H1 (cell line): Measurements from ENCODE around the gene BMPR1A. TPM values are rescaled to one million over a fixed set of nuclear protein-coding genes. Genes with fewer than 3 reads are reported as not detected.

Source experiments
- CTCF ChIA-PET: fragments of 300-600 bp; sonication (Branson Sonifier 250); formaldehyde crosslinking; loops from one replicate; lab custom pipeline; 2021; ENCODE audit not compliant: partially characterized antibody; lab: Charles Lee
- POLR2A ChIA-PET: fragments of 300-600 bp; sonication (Branson Sonifier 250); formaldehyde crosslinking; loops from one replicate; lab custom pipeline; 2021; ENCODE audit warnings: inconsistent platforms; ENCODE audit not compliant: partially characterized antibody; lab: Charles Lee
- DNase-seq, 2 experiments: peaks; one replicate each; pipeline versions ENCODE4 v3.0.0 to v3.0.0-alpha.2; 2010 to 2022; ENCODE audit warnings: low spot score in 2 of 2, low read depth in 1 of 2, mixed read lengths in 1 of 2
- FAIRE-seq: peaks from 2 replicates; lab custom pipeline; 2011; peaks lifted over from hg19 to GRCh38; lab: Jason Lieb, UNC
- H2AFZ ChIP-seq: 2 replicates; pipeline ENCODE4 v1.8.1; 2012; ENCODE audit warnings: low read length, inconsistent platforms
- H2AK5ac ChIP-seq: 2 replicates; pipeline ENCODE4 v1.6.1; 2013; ENCODE audit warnings: low read depth, low read length
- H2BK120ac ChIP-seq: replicated peaks from 2 replicates; pipeline ENCODE3; 2013; ENCODE audit warnings: low read depth, low read length, inconsistent platforms
- H2BK12ac ChIP-seq: 2 replicates; pipeline ENCODE4 v1.6.1; 2013; ENCODE audit warnings: low read depth, low read length
- H2BK15ac ChIP-seq: 2 replicates; pipeline ENCODE4 v1.6.1; 2013; ENCODE audit warnings: low read length
- H2BK20ac ChIP-seq: 2 replicates; pipeline ENCODE4 v1.6.1; 2013; ENCODE audit warnings: low read length
- H2BK5ac ChIP-seq: 2 replicates; pipeline ENCODE4 v1.6.1; 2013; ENCODE audit warnings: low read depth, low read length
- H3K14ac ChIP-seq: 2 replicates; pipeline ENCODE4 v1.6.1; 2013; ENCODE audit warnings: inconsistent platforms; ENCODE audit not compliant: insufficient read length
- H3K18ac ChIP-seq: 2 replicates; pipeline ENCODE4 v1.6.1; 2013; ENCODE audit warnings: low read length; ENCODE audit errors: extremely low read depth
- H3K23ac ChIP-seq: 2 replicates; pipeline ENCODE4 v1.6.1; 2013; ENCODE audit warnings: inconsistent platforms; ENCODE audit not compliant: insufficient read length
- H3K23me2 ChIP-seq: 2 replicates; pipeline ENCODE4 v1.6.1; 2013; ENCODE audit warnings: low read depth, low read length
- H3K27ac ChIP-seq: 2 replicates; pipeline ENCODE4 v1.6.1; 2011; ENCODE audit warnings: low read depth, low read length, inconsistent platforms
- H3K27me3 ChIP-seq, 4 experiments: replicated peaks in 1 of 4; 1 replicate in 1 of 4; 2 replicates in 3 of 4; pipeline versions ENCODE4 v1.6.1 to v1.8.1; 2011 to 2013; ENCODE audit warnings: low read length in 3 of 4, mild to moderate bottlenecking in 3 of 4, inconsistent platforms in 2 of 4, mixed read lengths in 2 of 4, moderate library complexity in 1 of 4; ENCODE audit not compliant: control insufficient read depth in 3 of 4, insufficient read depth in 3 of 4; ENCODE audit errors: extremely low read depth in 1 of 4
- H3K36me3 ChIP-seq, 4 experiments: 2 replicates each; pipeline versions ENCODE4 v1.6.1 to v1.8.1; 2011 to 2013; ENCODE audit warnings: mild to moderate bottlenecking in 4 of 4, low read length in 3 of 4, moderate library complexity in 2 of 4, control low read depth in 1 of 4, inconsistent platforms in 1 of 4; ENCODE audit not compliant: insufficient read depth in 4 of 4, control insufficient read depth in 2 of 4
- H3K4ac ChIP-seq: replicated peaks from 2 replicates; pipeline ENCODE3; 2013; ENCODE audit warnings: low read length, low read depth, mixed read lengths, inconsistent platforms; ENCODE audit not compliant: insufficient read length
- H3K4me1 ChIP-seq, 4 experiments: replicated peaks in 1 of 4; 1 replicate in 1 of 4; 2 replicates in 3 of 4; pipeline versions ENCODE4 v1.6.1 to v1.8.1; 2011 to 2013; ENCODE audit warnings: low read length in 3 of 4, inconsistent platforms in 2 of 4, mixed read lengths in 1 of 4; ENCODE audit not compliant: insufficient read depth in 4 of 4, control insufficient read depth in 3 of 4
- H3K4me2 ChIP-seq, 2 experiments: 2 replicates each; pipeline versions ENCODE4 v1.6.1 to v1.8.1; 2011 to 2013; ENCODE audit warnings: low read depth in 2 of 2, low read length in 2 of 2, control low read depth in 1 of 2, inconsistent platforms in 1 of 2, mild to moderate bottlenecking in 1 of 2; ENCODE audit not compliant: insufficient read depth in 1 of 2
- H3K4me3 ChIP-seq, 4 experiments: fragments of 200-600, 300-600 bp in 1 of 4; sonication (generic), shearing (Covaris generic), sonication (Bioruptor Twin) in 1 of 4; 2 replicates each; pipeline versions ENCODE4 v1.5.1 to v1.8.1; 2011 to 2016; ENCODE audit warnings: low read length in 4 of 4, low read depth in 3 of 4, control low read depth in 2 of 4, inconsistent platforms in 2 of 4, mild to moderate bottlenecking in 2 of 4, mixed read lengths in 1 of 4, moderate library complexity in 1 of 4; ENCODE audit not compliant: insufficient read depth in 2 of 4; ENCODE audit errors: extremely low read depth in 1 of 4
- H3K56ac ChIP-seq: replicated peaks from 2 replicates; pipeline ENCODE3; 2013; ENCODE audit warnings: low read depth, mild to moderate bottlenecking, mixed read lengths, low read length, inconsistent platforms; ENCODE audit not compliant: insufficient read length
- H3K79me1 ChIP-seq: 2 replicates; pipeline ENCODE4 v1.6.1; 2013; ENCODE audit warnings: low read depth, low read length, control low read depth
- H3K79me2 ChIP-seq, 2 experiments: 2 replicates each; pipeline versions ENCODE4 v1.6.1 to v1.8.1; 2012 to 2013; ENCODE audit warnings: low read length in 2 of 2, mild to moderate bottlenecking in 2 of 2, inconsistent platforms in 1 of 2; ENCODE audit not compliant: insufficient read depth in 2 of 2, control insufficient read depth in 1 of 2
- H3K9ac ChIP-seq, 4 experiments: replicated peaks in 1 of 4; 1 replicate in 1 of 4; 2 replicates in 3 of 4; pipeline versions ENCODE4 v1.6.1 to v1.8.1; 2011 to 2013; ENCODE audit warnings: low read depth in 3 of 4, low read length in 3 of 4, control low read depth in 2 of 4, mild to moderate bottlenecking in 2 of 4, moderate library complexity in 2 of 4, inconsistent platforms in 1 of 4; ENCODE audit errors: extremely low read depth in 1 of 4
- H3K9me3 ChIP-seq, 2 experiments: 2 replicates each; pipeline versions ENCODE4 v1.6.1 to v1.8.1; 2012 to 2013; ENCODE audit warnings: mild to moderate bottlenecking in 2 of 2, moderate library complexity in 2 of 2, control low read depth in 1 of 2, inconsistent platforms in 1 of 2, low read depth in 1 of 2, low read length in 1 of 2, mixed read lengths in 1 of 2; ENCODE audit not compliant: insufficient read depth in 2 of 2
- H4K20me1 ChIP-seq, 2 experiments: replicated peaks in 1 of 2; 2 replicates each; pipeline versions ENCODE3 to v1.8.1; 2011 to 2013; ENCODE audit warnings: inconsistent platforms in 2 of 2, low read length in 2 of 2, mild to moderate bottlenecking in 1 of 2; ENCODE audit not compliant: insufficient read depth in 2 of 2, control insufficient read depth in 1 of 2
- H4K5ac ChIP-seq: 2 replicates; pipeline ENCODE4 v1.6.1; 2013; ENCODE audit warnings: low read length, low read depth, mixed read lengths, inconsistent platforms; ENCODE audit not compliant: insufficient read length
- H4K8ac ChIP-seq: 2 replicates; pipeline ENCODE4 v1.8.0; 2013; ENCODE audit warnings: mild to moderate bottlenecking, moderate library complexity, low read length, inconsistent platforms; ENCODE audit not compliant: insufficient read depth; ENCODE audit errors: extremely low read depth
- H4K91ac ChIP-seq: replicated peaks from 2 replicates; pipeline ENCODE3; 2013; ENCODE audit warnings: low read length, mixed read lengths, inconsistent platforms; ENCODE audit not compliant: insufficient read length
- HDAC6 ChIP-seq: IDR thresholded peaks from one replicate; pipeline ENCODE4 v1.7.1; 2012; ENCODE audit warnings: low read depth, mild to moderate bottlenecking, inconsistent platforms, low read length, moderate library complexity
- JUND ChIP-seq: IDR thresholded peaks from 2 replicates; pipeline ENCODE4 v1.6.1; 2011; ENCODE audit warnings: mild to moderate bottlenecking, improper control_type of control experiment, low read length
- KDM5A ChIP-seq: fragments of 200-600 bp; IDR thresholded peaks from 2 replicates; pipeline ENCODE4 v1.7.1; 2012; ENCODE audit warnings: mild to moderate bottlenecking, low read length, inconsistent platforms, mixed read lengths
- PHF8 ChIP-seq: fragments of 200-600 bp; sonication (generic); conservative IDR thresholded peaks from 2 replicates; pipeline ENCODE4 v1.7.1; 2012; ENCODE audit warnings: low read depth, mild to moderate bottlenecking, inconsistent platforms, low read length, moderate library complexity
- TAF1 ChIP-seq: IDR thresholded peaks from 2 replicates; pipeline ENCODE4 v1.6.1; 2011; ENCODE audit warnings: mild to moderate bottlenecking, low read depth, low read length
- YY1 ChIP-seq: IDR thresholded peaks from 2 replicates; pipeline ENCODE4 v1.6.1; 2011; ENCODE audit warnings: low read depth, mild to moderate bottlenecking, low read length
- ZNF274 ChIP-seq: IDR thresholded peaks from 2 replicates; pipeline ENCODE4 v1.7.0; 2012; ENCODE audit warnings: low read length, borderline replicate concordance; ENCODE audit errors: extremely low read depth
- WGBS, 2 experiments: shearing (Covaris generic) in 1 of 2; methylation state at CpG; one replicate each; pipeline versions ENCODE4 v1.1.6 to v1.1.7; 2013 to 2015; ENCODE audit warnings: low lambda C conversion rate in 2 of 2, mixed read lengths in 2 of 2, inconsistent platforms in 1 of 2, low coverage in 1 of 2, missing lambda C conversion rate in 1 of 2; ENCODE audit not compliant: insufficient replicate concordance in 2 of 2, insufficient coverage in 1 of 2, insufficient read length in 1 of 2; ENCODE audit errors: extremely low coverage in 1 of 2, missing lambda C conversion rate in 1 of 2; 5-methylcytosine and 5-hydroxymethylcytosine counted together
- polyA plus RNA-seq, 7 experiments: library from polyadenylated mRNA; depleted of rRNA in 3 of 7; stranded (reverse) in 5 of 7; unstranded in 2 of 7; fragments of >200 nt in 5 of 7; fragments of 200-250 nt in 2 of 7; gene quantifications; 1 replicate in 5 of 7; 2 replicates in 1 of 7; 4 replicates in 1 of 7; pipeline versions ENCODE4 v1.2.1 to v1.2.3, GENCODE V29; 2011 to 2013; ENCODE audit warnings: missing spikeins in 2 of 7, mixed read lengths in 2 of 7
- total RNA-seq: library from RNA; stranded (reverse); fragmentation: NEBNext Ultra II Directional; extraction: Animal tissue kit (Norgen Biotek cat#: 25700); gene quantifications from 2 replicates; pipeline ENCODE4 v1.2.1, GENCODE V29; 2021
- TF ChIP-seq, protein P1 (sequence below): IDR thresholded peaks from 2 replicates; pipeline ENCODE4 v1.6.1; 2011; ENCODE audit warnings: low read length, improper control_type of control experiment
- TF ChIP-seq, protein P2 (sequence below): IDR thresholded peaks from 2 replicates; pipeline ENCODE4 v1.6.1; 2012; ENCODE audit warnings: low read length, inconsistent platforms
- TF ChIP-seq, protein P3 (sequence below): IDR thresholded peaks from 2 replicates; pipeline ENCODE4 v1.6.1; 2011; ENCODE audit warnings: low read depth, mild to moderate bottlenecking, low read length; ENCODE audit not compliant: insufficient read depth

The BMPR1A gene
- total and polyA plus RNA-seq, 2 of the 8 experiments (the other 6 are each of a cell fraction or from before 2014, with no cell fraction given), result 34.4 to 129 TPM

DNA sequence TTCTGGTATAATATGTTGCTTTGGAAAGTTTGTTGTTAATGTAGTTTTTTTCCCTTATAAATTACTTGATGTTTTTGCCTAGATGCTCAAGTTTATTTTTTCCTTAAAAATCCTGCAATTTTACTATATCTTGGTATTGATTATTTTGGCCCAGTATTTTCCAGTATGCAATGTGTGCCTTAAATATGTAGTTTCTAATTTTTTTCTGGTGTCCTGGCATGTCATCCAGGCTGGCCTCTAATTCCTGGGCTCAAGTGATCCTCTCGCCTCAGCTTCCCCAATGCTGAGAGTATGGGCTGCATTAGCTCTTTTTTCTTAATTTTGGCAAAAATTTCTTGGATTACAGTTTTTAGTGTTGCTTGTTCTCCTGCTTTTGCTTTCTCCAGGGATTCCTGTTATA is 57.6 kb downstream of the BMPR1A start:
- Histone ChIP-seq H3K56ac (no peak overlapping the region), H3K23me2 (no peaks in the 10 kb centered on the region), H3K79me1 (peaks cover 19% of the 10 kb centered on the region), H2BK12ac (no peak overlapping the region), H4K20me1 (peaks cover 14 to 19% of the 10 kb centered on the region in 2 experiments), H3K9me3 (no peaks in the 10 kb centered on the region), H3K4me3 (no peak overlapping the region), H3K23ac (no peak overlapping the region), H3K79me2 (peaks cover 39 to 99% of the 10 kb centered on the region in 2 experiments), H3K4ac (no peak overlapping the region), H2BK120ac (no peak overlapping the region), H3K27ac (no peak overlapping the region), H2BK20ac (no peak overlapping the region), H3K27me3 (no peaks in the 10 kb centered on the region), H4K5ac (no peak overlapping the region), H2BK15ac (no peak overlapping the region), H3K4me2 (no peak overlapping the region), H4K91ac (no peak overlapping the region), H3K36me3 (peaks cover 0 to 5% (median 2%) of the 10 kb centered on the region in 4 experiments; a peak in 4 of 8 replicates), H2AK5ac (no peak overlapping the region), H3K18ac (no peak overlapping the region), H3K9ac (no peak overlapping the region), H3K4me1 (peaks cover 0 to 11% (median 4%) of the 10 kb centered on the region in 4 experiments; a peak in 4 of 7 replicates), H3K14ac (no peak overlapping the region), H2BK5ac (no peak overlapping the region), H2AFZ (no peak overlapping the region), H4K8ac (no peak overlapping the region)
- TF ChIP-seq, protein P1, sequence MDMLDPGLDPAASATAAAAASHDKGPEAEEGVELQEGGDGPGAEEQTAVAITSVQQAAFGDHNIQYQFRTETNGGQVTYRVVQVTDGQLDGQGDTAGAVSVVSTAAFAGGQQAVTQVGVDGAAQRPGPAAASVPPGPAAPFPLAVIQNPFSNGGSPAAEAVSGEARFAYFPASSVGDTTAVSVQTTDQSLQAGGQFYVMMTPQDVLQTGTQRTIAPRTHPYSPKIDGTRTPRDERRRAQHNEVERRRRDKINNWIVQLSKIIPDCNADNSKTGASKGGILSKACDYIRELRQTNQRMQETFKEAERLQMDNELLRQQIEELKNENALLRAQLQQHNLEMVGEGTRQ, result no peak
- TF ChIP-seq, protein P2, sequence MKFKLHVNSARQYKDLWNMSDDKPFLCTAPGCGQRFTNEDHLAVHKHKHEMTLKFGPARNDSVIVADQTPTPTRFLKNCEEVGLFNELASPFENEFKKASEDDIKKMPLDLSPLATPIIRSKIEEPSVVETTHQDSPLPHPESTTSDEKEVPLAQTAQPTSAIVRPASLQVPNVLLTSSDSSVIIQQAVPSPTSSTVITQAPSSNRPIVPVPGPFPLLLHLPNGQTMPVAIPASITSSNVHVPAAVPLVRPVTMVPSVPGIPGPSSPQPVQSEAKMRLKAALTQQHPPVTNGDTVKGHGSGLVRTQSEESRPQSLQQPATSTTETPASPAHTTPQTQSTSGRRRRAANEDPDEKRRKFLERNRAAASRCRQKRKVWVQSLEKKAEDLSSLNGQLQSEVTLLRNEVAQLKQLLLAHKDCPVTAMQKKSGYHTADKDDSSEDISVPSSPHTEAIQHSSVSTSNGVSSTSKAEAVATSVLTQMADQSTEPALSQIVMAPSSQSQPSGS, result no peak
- TF ChIP-seq, protein P3, sequence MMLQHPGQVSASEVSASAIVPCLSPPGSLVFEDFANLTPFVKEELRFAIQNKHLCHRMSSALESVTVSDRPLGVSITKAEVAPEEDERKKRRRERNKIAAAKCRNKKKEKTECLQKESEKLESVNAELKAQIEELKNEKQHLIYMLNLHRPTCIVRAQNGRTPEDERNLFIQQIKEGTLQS, result no peak
- no peak for TF ChIP-seq KDM5A
- no peak for TF ChIP-seq PHF8
- TF ChIP-seq HDAC6, result no peak
- no peak for TF ChIP-seq YY1
- TF ChIP-seq ZNF274, result no peak
- no peak for TF ChIP-seq JUND
- TF ChIP-seq TAF1, result no peak
- WGBS, 2 experiments, result 100% methylated on average over 1 of the region's 1 CpG; no CpG with 5 or more reads in 1 of the 2 experiments
- CTCF ChIA-PET, result interaction anchor here (0.7 to 1.1 kb wide), 2 partner anchors 20 to 286 kb away, joined by 3 to 5 read pairs; no protein-coding TSS in a partner anchor
- POLR2A ChIA-PET, result interaction anchor here (1.3 kb wide), 1 partner anchor 10 kb away, joined by 3 read pairs; no protein-coding TSS in a partner anchor
- no peak for FAIRE-seq
- DNase-seq, result no peak
